ENCODE data around the gene TBC1D4.
"Not testable (repeated sequence)": the region's sequence is repeated elsewhere in the genome, so short reads cannot be mapped to it uniquely, and the experiment has no call there.

TBC1D4 gene

DNA sequence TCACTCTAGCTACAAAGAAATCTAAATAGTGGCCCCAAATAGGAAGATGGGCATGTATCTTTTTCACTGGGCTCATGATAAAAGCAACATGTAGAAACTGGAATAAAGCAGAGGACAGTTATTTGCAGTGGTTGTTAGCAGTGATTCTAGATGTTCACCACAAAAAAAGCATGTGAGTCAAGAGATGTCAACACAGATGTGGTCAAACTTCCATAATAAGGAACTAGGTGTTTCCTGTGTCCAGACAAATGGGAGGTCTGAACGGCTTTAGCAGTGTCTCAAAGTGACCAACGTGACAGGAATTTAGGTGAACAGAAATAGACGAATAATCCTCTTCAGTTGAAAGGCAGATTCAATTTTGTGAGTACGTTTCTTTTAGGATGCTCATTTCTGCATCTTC is 162.7 kb downstream of the TBC1D4 start:
- no peak for DNase-seq (ENCODE audit: low read depth)

DNA sequence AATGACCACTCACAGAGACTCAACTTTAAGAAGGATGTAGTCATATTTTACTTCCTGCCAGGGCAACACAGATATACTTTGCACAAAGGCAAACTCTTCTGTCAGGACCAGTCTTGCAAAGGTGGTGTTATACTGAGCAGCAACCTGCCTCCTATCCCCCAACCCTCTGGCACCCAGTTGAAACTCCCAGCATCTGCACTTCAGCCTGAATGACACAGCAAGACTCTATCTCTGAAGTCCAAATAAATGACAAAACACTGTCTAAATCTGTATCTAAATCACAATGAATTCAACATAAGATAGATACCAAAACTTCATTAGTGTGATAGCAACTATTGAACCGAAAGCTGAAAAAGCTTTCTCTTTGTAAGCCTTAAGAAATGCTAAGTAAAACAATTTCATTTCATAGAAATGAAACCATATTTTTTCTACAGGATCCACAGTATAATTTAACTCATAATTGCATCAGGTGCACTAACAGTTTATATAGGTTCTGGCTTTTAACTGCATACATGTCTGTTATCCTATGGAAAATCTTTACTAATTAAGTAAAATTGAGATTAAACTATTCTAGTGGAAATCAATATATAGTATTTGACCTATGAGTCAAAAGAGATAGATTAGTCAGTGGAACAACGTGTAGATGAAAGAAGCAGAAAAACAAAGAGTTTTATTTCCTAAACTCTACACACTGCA is 163.7 kb downstream of the TBC1D4 start:
- DNase-seq (ENCODE audit: low read depth) = no peak

DNA sequence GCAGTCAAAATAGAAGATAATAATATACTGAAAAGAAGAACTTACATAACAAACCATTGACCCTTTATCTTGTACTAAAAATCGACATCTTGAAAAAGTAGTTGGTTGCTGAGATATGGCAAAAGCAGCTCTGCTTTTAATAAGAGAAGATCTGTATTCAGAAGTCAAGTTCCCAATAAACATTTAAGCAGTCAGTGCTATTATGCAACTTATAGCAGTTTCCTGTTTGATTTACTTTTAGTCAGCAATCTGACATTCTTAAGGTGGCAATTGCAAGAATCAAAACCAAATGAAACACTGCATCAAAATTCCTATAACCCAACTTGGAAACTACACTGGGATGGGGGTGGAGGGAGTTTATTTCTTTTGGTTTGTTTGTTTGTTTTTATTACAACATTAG is 165.5 kb downstream of the TBC1D4 start:
- no peak for DNase-seq (ENCODE audit: low read depth)

DNA sequence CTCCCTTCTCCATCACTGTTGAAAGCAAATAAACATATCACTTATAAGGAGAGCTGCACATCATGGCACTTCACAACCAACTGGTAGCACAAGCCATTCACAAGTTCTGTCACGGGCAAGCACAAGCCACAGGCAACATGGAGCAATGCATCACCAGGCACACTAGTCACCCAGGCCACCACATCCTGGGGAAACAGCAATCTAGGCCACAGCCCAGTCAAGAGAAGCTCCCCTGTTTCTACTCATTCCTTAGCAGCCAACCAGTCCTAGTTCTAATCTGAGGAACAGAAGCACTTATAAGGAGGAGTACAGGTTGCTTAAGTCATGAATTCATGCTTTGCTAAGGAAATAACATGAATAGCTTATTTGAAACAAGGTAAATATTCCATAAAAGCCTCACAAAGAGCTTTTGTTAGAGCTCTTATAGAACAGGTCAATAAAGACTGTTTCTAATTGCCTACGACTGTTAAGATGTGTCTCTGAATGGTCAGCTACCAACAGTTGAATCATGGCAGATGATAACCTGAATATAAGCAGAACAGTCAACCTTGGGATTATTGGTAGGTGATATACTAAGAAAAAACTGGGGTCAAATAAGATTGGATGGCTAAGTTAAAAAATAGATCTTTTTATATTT is 169.0 kb downstream of the TBC1D4 start:
- DNase-seq (ENCODE audit: low read depth) = no peak

DNA sequence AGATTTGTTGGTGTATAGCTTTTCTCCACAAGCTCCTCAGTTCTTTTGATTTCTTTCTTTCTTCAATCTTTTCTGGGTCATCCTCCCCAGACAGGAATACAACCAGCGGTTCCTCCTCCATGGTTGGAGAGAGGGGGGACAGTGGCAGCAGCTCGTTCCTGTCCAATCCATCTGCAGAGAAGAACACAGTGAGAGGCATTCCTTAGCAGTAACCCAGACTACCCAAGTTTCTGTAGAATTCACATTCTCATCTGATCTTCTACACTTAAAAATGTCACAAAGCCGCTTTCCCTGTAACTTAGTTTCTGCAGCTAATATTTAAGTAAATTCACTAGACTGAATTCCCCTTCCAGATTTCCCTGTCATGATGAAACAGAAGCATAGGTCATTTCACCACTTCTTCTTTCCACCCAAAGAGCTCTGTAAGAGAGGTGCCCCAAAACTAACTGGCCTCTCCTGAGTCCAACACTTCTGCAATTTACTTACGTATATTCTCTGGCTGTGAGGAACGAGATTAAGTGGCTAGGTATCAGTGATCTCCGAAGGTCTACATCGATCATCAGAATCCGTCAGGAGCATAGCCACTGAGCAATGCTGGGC is 171.9 kb downstream of the TBC1D4 start:
- no peak for DNase-seq (ENCODE audit: low read depth)

DNA sequence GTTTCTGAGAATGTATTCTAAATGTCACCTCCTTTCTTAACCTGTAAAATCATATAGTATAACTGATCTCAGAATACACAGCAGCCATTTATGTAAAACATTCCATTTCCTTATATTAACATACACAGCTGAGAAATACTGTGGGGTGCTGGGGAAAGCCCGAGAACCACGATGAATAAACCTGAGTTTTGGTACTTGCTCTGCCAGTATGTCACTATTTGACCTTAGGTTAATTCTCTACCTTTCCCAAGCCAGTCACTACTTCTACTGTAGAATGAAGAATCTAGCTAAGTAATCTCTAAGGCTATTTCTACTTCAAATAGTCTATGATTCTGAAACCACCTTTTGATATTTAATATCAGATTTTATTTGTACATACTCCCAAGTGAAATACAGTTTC is 173.7 kb downstream of the TBC1D4 start:
- DNase-seq (ENCODE audit: low read depth) = no peak

DNA sequence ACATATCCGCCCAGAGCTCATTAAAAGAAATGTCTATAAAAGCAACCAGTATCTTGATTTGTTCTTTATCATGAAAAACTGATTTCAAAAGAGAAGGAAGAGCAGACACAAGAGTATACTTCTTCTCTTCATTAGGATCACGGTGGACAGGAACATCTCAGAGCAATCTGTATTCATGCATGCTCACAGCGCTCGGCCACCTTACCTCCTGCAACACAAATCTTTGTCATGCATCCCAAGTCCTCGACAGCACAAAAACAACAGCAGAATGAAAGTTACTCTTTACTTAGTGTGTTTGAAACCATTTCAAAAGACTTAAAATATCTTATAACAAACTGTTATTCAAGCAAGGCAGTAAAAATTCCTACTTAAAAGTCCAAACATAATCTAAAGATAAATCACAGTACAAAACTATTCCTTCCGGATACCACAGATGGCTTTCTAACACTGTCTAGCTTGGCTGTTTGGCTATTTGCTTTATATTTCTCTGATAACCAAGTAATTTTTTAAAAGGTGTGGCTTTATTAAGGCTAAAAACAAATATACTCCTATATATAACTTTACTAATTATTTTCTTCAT is 174.5 kb downstream of the TBC1D4 start:
- DNase-seq (ENCODE audit: low read depth) = no peak

DNA sequence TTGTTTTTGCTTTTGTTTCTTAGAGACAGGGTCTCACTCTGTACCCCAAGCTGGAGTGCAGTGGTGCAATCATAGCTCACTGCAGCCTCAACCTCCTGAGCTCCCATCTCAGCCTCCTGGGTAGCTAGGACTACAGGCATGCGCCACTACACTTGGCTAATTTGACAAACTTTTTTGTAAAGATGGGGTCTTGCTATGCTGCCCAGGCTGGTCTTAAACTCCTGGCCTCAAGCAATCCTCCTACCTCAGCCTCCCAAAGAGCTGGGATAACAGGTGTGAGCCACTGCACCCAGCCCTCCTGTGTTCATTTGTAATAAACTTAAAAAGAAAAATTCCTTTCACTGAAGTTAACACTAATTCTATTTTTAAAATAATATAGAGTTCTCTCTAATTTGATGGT is 175.0 kb downstream of the TBC1D4 start:
- DNase-seq (ENCODE audit: low read depth) = not testable (repeated sequence)

DNA sequence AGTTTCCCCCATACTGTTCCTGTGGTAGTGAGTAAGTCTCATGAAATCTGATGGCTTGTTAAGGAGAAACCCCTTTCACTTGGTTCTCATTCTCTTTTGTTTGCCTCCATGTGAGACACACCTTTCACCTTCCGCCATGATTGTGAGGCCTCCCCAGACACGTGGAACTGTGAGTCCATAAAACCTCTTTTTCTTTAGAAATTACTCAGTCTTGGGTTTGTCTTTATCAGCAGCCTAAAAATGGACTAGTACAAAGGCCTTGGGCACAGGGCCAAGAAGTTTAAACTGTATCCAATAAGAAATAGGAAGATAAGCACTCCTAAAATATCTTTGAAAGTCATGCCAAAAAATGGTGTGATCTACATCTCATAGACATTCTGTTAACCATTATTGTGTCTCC is 176.9 kb downstream of the TBC1D4 start:
- DNase-seq (ENCODE audit: low read depth) = no peak

DNA sequence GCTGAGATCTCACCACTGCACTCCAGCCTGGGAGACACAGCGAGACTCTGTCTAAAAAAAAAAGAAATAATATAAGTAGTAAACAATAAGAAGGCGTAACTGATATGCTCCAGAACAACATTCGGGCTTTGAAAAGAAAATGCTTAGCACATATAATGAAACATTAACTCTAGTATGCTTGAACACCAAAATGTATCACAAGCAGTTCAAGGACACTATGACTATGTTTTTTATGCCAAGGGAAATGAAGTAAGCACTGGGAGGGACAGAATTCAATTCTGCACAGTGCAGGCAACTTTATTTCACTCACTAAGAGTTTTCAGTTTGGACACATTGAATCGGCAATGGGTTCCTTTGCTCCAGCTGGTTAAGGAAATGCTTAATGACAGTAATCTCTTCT is 178.7 kb downstream of the TBC1D4 start:
- DNase-seq (ENCODE audit: low read depth) = no peak

DNA sequence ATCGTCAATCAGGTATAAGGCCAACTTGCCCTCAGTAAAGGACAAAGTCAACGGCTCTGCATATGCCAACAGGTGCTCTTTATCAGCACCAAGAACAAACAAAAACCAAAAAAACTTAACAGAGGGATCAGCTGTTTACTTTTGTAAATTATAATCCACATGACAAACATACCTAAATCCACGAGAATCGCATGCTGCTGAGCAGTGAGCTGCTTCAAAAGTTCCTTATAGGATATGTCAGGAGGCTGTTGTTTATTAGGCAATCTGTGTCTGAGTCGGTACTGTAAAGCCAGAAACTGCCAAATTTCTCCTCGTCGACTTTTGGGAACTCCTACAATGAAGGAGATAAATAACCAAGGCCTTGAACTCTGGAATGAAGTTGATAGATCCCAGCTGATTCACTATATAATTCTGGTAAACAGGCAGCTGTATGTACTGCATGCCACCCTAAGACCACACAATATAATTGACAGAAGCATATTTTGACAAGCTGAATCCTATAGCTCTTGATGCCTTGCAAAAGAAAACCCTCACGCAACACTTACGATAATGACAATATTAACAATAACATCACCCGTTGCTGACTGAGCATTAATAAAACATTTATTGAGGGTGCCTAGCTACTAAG is 179.8 kb downstream of the TBC1D4 start:
- DNase-seq (ENCODE audit: low read depth) = no peak

DNA sequence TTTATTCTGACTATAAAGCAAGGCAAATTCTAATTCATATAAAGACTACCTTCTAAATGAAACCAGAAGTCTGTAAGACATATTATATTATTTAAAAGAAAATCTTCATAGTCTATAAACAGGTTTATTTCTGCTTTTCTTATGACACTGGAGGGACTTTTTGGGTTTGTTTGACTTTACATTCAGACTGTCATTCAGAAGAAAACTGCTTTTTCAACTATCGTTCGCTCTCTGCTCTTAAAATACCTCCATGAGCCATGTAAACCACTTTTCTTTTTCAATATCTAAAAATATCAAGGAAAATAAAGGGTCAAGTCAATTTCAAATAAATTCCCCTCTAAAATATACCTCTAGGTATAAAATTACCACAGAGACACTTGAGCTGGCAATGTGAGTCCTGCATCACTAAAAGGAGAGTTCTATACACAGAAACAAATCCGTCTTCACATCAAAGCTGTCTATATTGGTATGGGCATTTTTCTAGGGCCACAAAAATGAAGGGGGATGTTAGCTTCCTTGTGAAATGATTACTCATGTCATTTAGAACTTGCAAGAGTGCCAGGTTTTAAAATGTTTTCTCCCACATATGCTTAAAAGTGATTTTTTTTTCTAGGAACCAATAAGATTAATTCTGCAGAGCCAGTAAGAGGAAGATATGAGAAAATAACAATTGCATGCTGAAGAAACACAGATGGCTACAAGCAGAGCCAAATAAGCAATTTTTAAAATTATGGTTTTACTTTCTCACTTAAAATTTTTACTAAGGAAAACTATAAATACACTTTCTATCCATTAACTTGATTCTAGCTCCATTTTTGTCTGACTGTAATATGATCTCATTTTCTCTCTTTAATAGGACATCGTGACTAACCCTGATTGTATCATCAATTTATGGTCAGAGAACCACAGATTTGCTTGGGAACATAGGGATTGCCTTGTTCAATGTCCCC is 181.8 kb downstream of the TBC1D4 start:
- peak; percentile 13 for DNase-seq (ENCODE audit: low read depth)

DNA sequence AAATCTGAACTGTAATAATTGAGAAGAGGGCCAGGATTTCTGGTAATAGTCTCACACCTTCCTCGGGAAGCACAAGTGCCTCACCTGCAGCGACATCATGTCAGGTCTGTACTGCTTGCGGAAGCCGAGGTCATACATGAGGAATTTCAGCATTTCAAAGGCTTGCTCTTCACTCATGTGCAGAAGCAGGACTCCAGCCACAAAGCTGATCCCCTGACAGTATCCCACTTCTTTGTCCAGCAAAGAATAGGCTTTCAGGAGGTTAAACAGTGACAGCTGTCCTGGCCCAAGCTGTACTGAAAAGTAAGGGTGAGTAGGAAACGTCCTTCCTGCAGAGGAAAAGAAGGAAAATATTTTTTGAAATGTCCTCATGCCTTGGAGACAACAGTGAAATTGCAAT is 182.7 kb downstream of the TBC1D4 start:
- DNase-seq (ENCODE audit: low read depth) = no peak

DNA sequence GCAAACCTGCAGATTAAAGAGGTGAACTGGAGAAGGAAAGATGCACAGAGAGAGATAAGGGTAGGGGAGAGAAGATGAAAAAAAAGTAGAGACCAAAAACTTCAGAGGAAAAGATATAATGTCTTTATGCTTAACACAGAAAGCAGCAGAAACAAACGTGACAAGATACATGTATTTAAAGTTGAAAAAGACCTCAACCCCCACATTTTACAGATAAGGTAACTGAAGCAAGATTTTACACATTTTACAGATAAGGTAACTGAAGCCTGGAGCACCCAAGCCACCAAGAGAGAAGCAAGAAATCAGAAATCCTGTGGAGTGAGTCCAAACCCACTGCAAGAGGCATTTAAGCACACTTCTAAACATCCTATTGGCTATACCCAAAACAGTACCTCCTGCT is 185.3 kb downstream of the TBC1D4 start:
- DNase-seq (ENCODE audit: low read depth) = no peak

DNA sequence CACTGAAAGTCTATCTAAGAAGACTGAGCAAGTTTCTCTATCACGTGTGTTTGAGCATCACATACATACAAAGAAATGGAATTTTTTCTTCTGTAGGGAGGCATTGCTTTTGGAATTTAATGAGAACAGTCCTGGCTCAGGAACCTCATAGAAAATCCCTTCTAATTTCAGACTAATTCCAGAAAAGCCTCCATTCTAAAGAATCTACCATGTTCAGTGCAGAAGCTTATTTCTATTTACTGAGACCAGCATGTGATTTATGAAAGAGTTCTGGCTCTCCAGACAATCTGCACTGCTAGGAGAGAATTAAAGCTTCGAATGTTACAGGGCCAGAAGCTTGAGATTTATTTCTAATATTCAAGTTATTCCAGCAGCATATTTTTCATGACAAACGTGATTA is 186.8 kb downstream of the TBC1D4 start:
- DNase-seq (ENCODE audit: low read depth) = no peak

DNA sequence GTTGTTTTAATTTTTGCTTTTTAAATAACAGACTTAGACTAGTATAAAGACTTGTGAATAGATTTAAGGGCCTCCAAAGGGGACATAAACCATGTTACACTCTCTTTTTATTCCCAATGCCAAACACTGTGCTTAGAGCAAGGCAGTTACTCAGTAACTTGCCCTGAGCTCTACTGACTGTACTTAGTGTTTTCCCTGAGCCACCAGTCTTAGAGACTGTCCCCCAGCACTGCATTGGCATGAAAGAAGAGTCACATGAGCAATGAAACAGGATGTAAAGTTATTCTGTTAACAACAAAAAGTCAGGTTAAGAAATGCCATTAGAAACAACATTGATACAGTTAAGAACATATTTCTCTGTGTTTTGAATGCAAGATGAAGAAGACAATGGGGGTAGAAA is 187.9 kb downstream of the TBC1D4 start:
- no peak for DNase-seq (ENCODE audit: low read depth)

DNA sequence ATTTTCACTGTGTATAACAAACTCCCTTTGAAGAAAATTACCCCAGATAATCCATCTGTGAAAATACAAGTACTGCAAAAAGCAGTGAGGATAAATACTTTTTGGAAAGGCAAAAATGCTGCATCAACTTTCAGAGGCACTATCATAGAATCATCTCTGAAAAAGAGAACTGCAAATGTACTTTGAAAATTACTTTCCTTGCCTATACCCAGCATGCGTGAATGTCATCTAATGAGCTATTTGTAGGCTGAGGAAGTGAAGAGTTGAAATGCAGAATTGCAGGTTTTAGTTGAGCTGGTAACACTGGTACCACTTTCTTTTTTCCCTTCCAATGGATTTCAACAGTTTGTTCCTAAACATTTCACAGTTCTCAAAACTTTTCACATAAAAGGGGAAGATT is 196.7 kb downstream of the TBC1D4 start:
- DNase-seq (ENCODE audit: low read depth) = no peak

DNA sequence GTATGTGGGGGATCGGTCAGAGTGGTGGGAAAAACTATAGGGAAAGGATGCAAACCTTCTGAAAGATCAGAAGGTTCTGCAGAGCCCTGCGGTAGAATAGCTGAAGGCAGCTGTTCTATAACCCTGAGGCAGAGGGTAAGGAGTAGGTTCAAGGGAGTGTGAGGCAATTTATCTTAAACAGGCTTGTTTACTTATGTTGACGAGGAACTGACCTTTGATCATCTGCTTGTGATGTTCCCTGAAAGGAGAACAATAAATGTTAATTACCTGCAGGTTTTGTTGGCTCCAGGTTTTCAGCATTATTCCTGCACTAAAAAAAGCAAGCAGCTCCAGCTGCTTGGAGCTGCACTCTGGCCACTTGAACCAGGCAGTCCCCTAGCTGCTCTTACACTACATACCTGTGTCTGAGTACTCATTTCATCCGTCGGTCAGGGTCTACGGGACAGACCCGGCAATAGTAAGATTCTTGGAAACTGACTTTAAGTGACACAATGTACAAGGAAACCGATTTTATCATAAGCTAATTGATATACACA is 202.1 kb downstream of the TBC1D4 start:
- no peak for DNase-seq (ENCODE audit: low read depth)

DNA sequence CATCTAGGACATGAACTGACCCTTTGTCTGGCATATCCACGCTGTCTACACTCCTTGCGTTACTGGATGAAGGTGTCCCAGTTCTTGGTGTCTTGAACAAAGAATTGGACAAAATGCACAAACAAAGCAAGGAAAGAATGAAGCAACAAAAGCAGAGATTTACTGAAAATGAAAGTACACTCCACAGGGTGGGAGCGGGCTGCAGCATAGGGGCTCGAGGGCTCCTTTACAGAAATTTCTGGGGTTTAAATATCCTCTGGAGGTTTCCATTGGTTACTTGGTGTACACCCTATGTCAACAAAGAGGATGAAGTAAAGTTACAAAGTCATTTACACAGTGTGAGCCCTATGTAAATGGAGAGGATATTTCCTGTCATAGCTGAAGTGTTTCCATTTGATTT is 208.3 kb downstream of the TBC1D4 start:
- not testable (repeated sequence) for DNase-seq (ENCODE audit: low read depth)

DNA sequence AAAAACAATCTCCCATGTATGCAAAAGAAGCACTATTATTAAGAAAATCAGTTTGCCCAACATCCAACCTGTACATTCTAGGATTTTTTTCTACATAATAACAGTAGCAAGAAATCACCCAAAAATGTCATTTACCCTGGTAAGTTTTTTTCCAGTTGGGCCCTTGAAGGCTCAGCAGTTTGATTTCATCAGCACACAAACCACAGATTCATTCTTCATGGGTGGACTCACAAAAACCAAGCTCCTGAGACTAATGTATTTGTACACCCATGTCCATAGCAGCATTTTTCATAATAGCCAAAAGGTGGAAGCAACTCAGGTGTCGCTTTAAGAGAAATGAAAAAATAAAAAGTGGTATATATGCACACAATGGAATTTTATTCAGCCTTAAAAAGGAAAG is 210.1 kb downstream of the TBC1D4 start:
- peak; percentile 11 for DNase-seq (ENCODE audit: low read depth)

DNA sequence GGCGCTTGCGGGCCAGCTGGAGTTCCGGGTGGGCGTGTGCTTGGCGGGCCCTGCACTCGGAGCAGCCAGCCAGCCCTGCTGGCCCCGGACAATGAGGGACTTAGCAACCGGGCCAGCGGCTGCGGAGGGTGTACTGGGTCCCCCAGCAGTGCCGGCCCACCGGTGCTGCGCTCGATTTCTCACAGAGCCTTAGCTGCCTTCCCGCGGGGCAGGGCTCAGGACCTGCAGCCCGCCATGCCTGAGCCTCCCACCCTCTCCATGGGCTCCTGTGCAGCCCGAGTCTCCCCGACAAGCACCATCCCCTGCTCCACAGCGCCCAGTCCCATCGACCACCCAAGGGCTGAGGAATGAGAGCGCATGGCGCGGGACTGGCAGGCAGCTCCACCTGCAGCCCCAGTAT is 213.5 kb downstream of the TBC1D4 start:
- not testable (repeated sequence) for DNase-seq (ENCODE audit: low read depth)

All from GM04503 (cell line).